Activated CD8-positive, alpha-beta T cell treated with anti-CD3 and anti-CD28 coated beads for 36 hours (primary cell): ENCODE measurements around the gene CATSPERD. TPM values are rescaled to one million over a fixed set of nuclear protein-coding genes. Genes with fewer than 3 reads are reported as not detected.

Experiments used
- ATAC-seq: fragments of 200-7000 bp; cut with Tn5 transposase; one replicate; pipeline ENCODE4 v1.10.0; 2021; ENCODE audit warnings: mild to moderate bottlenecking, moderate library complexity
- CTCF ChIA-PET: fragments of 350-600 bp; sonication (Branson Sonifier 250); formaldehyde crosslinking; loops from one replicate; lab custom pipeline; 2021; ENCODE audit warnings: antibody characterized with exemption; lab: Charles Lee
- POLR2A ChIA-PET: fragments of 350-600 bp; sonication (Branson Sonifier 250); formaldehyde crosslinking; loops from one replicate; lab custom pipeline; 2021; ENCODE audit warnings: antibody characterized with exemption; lab: Charles Lee
- DNase-seq: peaks from one replicate; pipeline ENCODE4 v3.0.0-alpha.2; 2020
- H3K27ac Mint-ChIP-seq: one replicate; pipeline ENCODE4 v1.8.0; 2021; ENCODE audit warnings: mild to moderate bottlenecking, mixed read lengths
- H3K27me3 Mint-ChIP-seq: one replicate; pipeline ENCODE4 v1.8.0; 2021; ENCODE audit warnings: mixed read lengths
- H3K36me3 Mint-ChIP-seq: one replicate; pipeline ENCODE4 v1.8.0; 2021; ENCODE audit warnings: low read depth, mixed read lengths
- H3K4me1 Mint-ChIP-seq: one replicate; pipeline ENCODE4 v1.8.0; 2021; ENCODE audit warnings: low read depth, mixed read lengths
- H3K4me3 Mint-ChIP-seq: one replicate; pipeline ENCODE4 v1.8.0; 2021; ENCODE audit warnings: mild to moderate bottlenecking, moderate library complexity, mixed read lengths
- H3K9me3 Mint-ChIP-seq: one replicate; pipeline ENCODE4 v1.8.0; 2021; ENCODE audit warnings: mixed read lengths
- CTCF ChIP-seq: fragments of 200-600 bp; IDR thresholded peaks from one replicate; pipeline ENCODE4 v1.8.0; 2022; ENCODE audit warnings: antibody characterized with exemption, mild to moderate bottlenecking
- intact Hi-C: fragments of 100-400 bp; cut with micrococcal nuclease; formaldehyde crosslinking; loops from one replicate; pipeline ENCODE4 v1.10.0; 2022
- total RNA-seq, 2 experiments: library from RNA; stranded (reverse); gene quantifications; one replicate each; pipeline ENCODE4 v1.2.3, GENCODE V29; 2021

The CATSPERD gene
- total RNA-seq, 2 experiments from 2014 or later = not detected

- CTCF ChIA-PET = interaction anchor here (1.4 to 1.6 kb wide), 3 partner anchors 16 to 20 kb away, joined by 3 to 9 read pairs (median 6); no protein-coding TSS in a partner anchor
- Mint-ChIP-seq H3K27me3 (no peaks in the 10 kb centered on the region), H3K9me3 (no peaks in the 10 kb centered on the region), H3K4me3 (no peak overlapping the region), H3K27ac (no peak overlapping the region), H3K36me3 (no peaks in the 10 kb centered on the region), H3K4me1 (peaks cover 5% of the 10 kb centered on the region)
- DNase-seq = no peak
- no peak for TF ChIP-seq CTCF
- intact Hi-C loops = no loop called here
- POLR2A ChIA-PET = interaction anchor here (0.9 kb wide), 1 partner anchor 12 kb away, joined by 3 read pairs; no protein-coding TSS in a partner anchor
- no peak for ATAC-seq
These were observed 103.3 kb downstream of the CATSPERD start for GRCh38 chr19:5823579-5824281.

- DNase-seq = no peak
- TF ChIP-seq CTCF = no peak
- H3K4me3 Mint-ChIP-seq = no peak overlapping the region
- ChIA-PET CTCF (interaction anchor here (1.4 kb wide), 1 partner anchor 21 kb away, joined by 6 read pairs; no protein-coding TSS in a partner anchor), POLR2A (interaction anchor here (0.9 kb wide), 1 partner anchor 11 kb away, joined by 3 read pairs; no protein-coding TSS in a partner anchor)
- no peak for ATAC-seq
- no peaks in the 10 kb centered on the region for H3K27me3 Mint-ChIP-seq
- intact Hi-C loops = no loop called here
- no peak overlapping the region for H3K27ac Mint-ChIP-seq
- peaks cover 7% of the 10 kb centered on the region for H3K4me1 Mint-ChIP-seq
- H3K9me3 Mint-ChIP-seq = no peaks in the 10 kb centered on the region
- no peaks in the 10 kb centered on the region for H3K36me3 Mint-ChIP-seq
These were observed 104.3 kb downstream of the CATSPERD start for GRCh38 chr19:5824751-5825150.

GRCh38 chr19:5825178-5825577 is 104.7 kb downstream of the CATSPERD start:
- H3K4me1 Mint-ChIP-seq = peaks cover 7% of the 10 kb centered on the region
- no peak for TF ChIP-seq CTCF
- H3K36me3 Mint-ChIP-seq = no peaks in the 10 kb centered on the region
- H3K27ac Mint-ChIP-seq = no peak overlapping the region
- CTCF ChIA-PET = interaction anchor here (1.4 kb wide), 1 partner anchor 21 kb away, joined by 6 read pairs; no protein-coding TSS in a partner anchor
- DNase-seq = no peak
- no peaks in the 10 kb centered on the region for H3K27me3 Mint-ChIP-seq
- POLR2A ChIA-PET = no interaction called here
- intact Hi-C loops = no loop called here
- no peak overlapping the region for H3K4me3 Mint-ChIP-seq
- H3K9me3 Mint-ChIP-seq = no peaks in the 10 kb centered on the region
- no peak for ATAC-seq

GRCh38 chr19:5826531-5827341 is 106.3 kb downstream of the CATSPERD start:
- ChIA-PET CTCF (interaction anchor here (1.8 to 3.5 kb wide), 2 partner anchors 23 to 141 kb away, joined by 4 to 36 read pairs; partner anchors contain the start of gene NRTN), POLR2A (interaction anchor here (1.6 to 3.5 kb wide), 3 partner anchors 37 to 108 kb away, joined by 7 to 34 read pairs (median 16); partner anchors contain the start of genes DUS3L, NDUFA11 and VMAC)
- peak overlapping the region; percentile 73 for H3K4me3 Mint-ChIP-seq
- ATAC-seq (no peak), DNase-seq (peak; percentile 54)
- H3K4me1 Mint-ChIP-seq = peaks cover 7% of the 10 kb centered on the region
- TF ChIP-seq CTCF = no peak
- peak overlapping the region; percentile 79 for H3K27ac Mint-ChIP-seq
- H3K36me3 Mint-ChIP-seq = no peaks in the 10 kb centered on the region
- H3K27me3 Mint-ChIP-seq = no peaks in the 10 kb centered on the region
- H3K9me3 Mint-ChIP-seq = no peaks in the 10 kb centered on the region
- intact Hi-C loops = no loop called here
